HG02970 (cell line): ENCODE results near the gene SDK1.
"Not testable (repeated sequence)": the region's sequence is repeated elsewhere in the genome, so short reads cannot be mapped to it uniquely, and the experiment has no call there.

Source experiments
- ATAC-seq: cut with Tn5 transposase; IDR thresholded peaks from one replicate; pipeline ENCODE4 v1.9.1; 2021; ENCODE audit warnings: mild to moderate bottlenecking, moderate library complexity, moderate number of reproducible peaks; ENCODE audit not compliant: unreplicated experiment, low FRiP score

The SDK1 gene

DNA sequence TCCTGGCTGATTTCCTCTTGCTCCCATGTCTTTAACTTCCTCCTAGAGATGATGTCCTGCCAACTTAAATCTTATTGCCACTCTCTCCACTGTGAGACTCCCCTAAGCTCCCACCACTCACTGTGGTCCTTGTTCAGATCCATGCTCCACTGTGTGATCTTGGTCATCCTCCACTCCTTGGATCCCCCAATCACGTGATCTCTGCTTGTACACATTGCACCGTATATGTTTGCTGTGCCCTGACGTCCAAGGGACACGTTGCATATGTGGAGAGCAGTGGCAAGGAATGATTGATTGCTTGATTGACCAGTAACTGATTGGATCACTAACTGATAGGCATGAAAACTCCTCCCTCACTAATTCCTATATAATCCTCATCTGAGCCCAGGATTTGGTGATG is 395.1 kb downstream of the SDK1 start:
- no peak for ATAC-seq

DNA sequence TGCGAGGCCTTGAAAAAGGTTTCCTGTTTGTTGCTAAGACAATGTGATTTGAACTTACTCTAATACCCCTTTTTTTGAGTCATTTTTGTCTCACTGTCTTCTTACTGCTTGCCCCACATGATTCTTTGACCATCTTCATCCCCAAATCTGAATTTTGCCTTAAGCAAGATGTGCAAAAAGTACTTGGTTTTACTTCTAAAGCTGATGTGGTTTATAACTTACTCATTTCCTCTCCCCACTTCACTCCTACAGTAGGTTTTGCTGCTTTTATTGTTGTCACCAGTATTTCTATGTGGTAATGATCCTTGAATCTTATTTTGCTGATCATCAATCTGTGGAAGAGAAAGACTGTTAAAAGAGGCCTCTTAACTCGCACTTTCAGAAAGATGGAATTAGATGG is 396.4 kb downstream of the SDK1 start:
- no peak for ATAC-seq

DNA sequence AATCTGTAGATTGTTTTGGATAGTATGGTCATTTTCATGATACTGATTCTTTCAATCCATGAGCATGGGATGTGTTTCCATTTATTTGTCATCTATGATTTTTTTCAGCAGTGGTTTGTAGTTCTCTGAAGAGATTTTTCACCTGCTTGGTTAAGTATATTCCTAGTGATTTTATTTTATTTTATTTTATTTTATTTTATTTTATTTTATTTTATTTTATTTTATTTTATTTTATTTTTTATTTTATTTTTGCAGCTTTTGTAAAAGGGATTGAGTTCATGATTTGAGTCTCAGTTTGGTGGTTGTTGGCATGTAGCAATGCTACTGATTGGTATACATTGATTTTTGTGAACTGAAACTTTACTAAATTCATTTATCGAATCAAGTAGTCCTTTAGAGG is 404.2 kb downstream of the SDK1 start:
- ATAC-seq, result no peak

DNA sequence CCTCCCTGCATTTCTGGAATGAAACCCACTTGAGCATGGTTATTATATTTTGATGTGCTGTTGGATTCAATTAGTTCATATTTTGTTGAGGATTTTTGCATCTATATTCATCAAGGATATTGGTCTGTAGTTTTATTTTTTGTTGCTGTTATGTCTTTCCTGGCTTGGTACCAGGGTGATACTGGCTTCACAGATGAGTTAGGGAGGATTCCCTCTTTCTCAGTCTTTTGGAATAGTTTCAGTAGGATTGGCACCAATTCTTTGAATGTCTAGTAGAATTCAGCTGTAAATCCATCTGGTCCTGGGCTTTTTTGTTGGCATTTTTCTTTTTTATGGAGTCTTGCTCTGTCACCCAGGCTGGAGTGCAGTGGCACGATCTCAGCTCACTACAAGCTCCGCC is 405.0 kb downstream of the SDK1 start:
- ATAC-seq, result not testable (repeated sequence)

DNA sequence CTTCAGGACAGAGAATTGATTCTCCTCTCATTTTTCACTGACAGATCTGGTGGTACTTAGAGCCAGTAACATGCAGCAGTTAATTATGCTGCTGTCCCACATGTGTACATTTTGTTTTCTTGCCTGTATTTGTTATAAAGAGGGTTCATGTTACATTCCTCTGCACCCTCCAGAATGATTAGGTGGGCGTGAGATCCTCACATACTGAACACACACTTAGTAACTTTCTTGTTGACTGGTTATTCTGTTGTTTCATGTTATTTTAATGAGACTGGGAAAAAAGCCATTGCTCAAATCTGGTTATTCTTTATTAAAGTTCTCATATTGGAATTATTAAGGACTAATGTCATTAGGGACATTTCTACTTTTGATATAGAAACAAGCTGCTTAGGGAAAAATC is 409.1 kb downstream of the SDK1 start:
- ATAC-seq, result no peak

DNA sequence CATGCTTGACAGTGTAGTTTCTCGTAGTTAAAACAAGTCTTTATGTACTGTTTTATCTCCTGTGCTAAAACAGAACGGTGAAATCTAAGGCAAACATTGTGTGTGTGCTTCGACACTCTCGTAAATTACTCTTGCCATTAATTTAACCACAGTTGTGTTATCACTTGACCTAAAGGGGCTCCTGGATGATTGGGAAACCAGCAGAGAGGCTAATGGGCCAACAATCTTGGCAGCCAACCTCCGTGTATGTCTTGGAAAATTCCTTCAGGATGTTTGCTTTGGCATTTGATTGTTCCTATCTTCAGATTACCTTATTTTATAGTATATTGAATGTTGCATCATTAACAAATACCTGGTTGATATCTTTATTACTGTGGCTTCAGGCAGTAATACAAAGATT is 409.5 kb downstream of the SDK1 start:
- no peak for ATAC-seq

DNA sequence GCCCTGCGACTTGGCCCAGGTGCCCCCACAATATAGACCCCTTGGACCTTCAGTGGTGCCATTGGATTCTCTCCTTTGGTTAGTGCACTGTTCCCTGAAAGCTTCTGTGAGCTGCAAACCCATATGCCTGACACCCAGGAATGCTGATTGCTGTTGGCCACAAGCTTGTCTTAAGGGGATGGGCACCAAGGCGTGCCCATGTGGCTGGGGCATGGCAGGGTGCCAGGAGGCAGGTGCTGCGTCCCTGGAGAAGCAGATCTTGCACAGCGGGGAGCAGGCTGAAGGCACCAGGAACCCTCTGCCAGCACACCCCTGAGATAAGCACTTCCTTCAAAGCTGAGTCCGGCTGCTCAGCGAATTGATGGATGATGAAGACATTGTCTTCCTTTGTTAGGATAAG is 411.8 kb downstream of the SDK1 start:
- ATAC-seq, result no peak

DNA sequence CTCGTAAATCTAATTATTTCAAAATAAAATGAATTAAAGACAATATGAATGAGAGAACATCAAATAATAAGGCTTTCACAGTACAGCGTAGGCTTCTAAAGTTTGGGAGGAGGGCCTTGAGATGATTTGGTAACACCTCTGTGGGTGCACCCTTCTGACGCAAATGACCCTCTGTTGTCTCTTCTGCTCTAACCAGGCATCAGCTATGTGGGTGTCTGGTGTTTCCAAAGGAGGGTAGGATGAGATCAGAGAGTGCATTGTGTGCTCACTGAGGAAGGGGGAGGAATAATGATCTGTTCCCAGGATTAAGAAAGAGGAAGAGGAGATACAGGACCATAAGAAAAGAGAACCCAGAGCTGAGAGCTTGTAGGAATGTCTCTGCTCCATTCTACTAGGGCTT is 420.4 kb downstream of the SDK1 start:
- ATAC-seq, result no peak

DNA sequence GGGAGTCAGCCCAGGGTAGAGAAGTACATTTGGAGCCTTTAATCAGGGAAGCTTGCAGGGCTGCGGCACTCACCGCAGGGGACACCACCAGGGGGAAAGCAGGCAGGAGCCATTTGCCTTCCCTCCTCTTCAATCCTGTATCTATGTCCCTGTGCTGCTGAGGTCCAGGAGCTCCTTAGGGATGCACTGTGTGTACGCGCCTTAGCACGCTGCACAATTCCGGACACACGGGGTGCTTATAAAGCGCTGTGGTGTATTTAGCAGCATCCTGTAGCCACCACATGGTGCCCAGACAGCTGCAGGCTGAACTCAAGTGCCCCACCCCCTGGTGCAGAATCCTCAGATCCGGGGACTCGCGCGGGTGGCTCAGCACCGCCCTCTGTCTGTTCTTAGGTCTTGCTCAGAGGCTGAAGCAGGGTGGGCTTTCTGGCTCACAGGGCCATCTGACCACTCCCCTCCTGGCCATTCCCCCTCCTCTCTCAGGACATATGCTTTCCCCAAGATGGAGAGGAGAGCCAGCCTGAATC is 421.4 kb downstream of the SDK1 start:
- ATAC-seq, result no peak

DNA sequence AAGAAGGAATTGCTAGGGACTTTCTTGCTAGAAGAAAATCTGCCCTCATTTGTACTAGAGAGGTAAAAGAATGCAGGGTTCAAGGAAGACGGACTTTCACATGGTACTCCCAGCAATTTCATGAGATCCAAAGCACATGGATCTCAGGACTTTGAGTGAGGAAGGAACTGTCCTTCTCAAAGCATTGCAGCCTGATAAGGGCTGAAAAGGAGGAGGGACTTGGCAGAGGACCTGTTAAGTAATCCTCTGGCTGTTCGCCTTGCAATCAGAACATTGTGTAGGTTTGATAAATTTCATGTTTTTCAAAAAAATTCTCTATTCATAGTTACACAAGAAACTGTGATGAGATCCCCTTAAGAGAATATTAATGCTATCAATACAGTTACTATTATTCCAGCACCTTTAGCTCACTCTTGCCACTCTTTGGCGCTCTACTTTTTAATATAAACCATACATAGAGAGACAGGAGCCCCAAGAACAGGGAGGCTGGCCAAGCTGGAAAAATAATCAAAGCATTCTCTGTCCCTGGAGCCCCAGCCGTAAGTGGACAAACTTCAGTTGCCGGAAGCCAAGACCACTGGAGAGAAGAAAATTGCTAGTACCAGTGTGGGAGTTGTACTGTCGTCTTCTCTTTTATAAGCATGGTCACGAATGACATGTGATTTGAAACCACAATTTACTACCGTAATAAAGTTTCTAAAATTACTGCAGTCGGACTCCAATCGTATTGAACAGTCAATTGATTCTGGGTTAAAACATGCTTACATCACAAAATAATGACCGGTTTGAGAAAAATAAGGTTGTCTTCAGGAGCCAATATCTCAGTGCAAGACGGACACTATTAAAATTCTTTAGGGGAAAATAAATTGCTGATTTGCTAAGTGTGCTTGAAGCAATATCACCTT is 424.4 kb downstream of the SDK1 start:
- ATAC-seq, result no peak

DNA sequence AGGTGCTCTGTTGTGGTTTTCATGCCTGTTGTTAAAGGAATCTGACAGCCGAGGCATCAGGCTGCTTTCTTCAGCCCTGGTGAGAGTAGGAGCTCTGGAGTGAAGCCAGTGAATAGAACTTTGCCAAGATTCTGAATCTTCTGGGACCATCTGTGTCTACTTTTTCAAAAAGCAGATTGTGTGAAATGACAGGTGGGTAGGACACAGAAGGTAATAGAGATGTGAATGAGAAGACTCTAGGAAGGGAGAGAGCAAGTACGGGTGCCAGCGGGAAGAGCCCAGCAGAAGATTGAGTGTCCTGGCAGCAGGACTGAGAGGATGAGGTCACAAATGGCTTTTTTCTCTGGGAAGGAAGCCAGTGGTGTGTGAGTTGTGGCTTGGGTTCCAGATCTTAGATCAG is 429.2 kb downstream of the SDK1 start:
- ATAC-seq, result no peak

DNA sequence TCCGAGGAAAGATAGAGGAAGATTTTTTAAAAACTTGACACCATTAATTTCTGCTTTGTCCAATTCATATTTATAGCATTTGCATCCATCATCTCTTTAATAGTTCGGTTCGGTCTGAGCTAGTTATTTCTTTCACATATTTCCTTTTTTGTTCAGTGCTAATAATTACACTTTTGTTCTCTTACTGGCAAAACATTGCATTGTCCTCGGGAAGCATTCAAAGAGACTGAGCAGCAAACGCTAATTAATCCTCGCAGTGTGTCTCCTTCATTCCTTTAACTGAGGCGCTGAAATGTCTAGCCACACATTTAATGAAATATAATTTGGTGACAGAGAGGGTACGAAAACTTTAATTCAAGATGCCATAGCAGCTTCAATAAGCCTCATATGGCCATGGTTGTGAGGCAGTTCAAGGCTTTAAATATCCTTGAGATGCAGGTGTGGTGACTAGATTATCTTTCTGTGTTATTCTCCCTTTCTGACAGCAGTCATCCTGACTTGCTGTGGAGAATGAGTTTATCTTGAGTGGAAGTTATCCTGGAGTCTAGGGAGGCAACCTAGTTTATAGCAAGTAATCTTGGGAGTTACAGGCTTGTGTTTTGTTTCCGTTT is 431.4 kb downstream of the SDK1 start:
- no peak for ATAC-seq

DNA sequence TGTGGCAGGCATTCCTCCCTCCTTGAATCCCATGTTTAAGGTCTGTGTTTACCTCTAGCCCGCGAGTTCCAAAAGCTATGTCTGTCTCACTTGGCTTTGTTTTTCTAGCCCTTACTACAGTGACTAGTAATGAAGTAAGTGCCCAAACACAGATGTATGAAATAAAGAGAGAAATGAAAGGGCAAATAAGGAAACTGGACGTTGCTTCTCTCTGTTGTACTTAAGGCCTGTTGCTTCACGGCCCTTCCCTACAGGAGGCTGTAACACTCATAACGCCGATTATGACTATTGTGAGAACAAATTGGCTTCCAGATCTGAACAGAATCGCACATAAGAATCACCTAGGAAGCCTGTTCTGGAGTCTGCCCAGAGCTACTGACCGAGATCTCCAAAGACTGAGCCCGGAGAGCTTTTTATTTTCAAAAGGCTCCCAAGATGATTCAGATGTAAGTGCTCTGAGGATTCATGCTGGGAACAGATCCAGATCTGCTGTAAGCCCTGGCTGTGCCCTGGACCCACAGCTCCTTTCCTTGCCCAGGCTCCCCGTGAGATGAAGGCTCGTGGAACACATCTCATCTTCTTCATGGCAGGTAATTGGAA is 432.6 kb downstream of the SDK1 start:
- ATAC-seq, result no peak

DNA sequence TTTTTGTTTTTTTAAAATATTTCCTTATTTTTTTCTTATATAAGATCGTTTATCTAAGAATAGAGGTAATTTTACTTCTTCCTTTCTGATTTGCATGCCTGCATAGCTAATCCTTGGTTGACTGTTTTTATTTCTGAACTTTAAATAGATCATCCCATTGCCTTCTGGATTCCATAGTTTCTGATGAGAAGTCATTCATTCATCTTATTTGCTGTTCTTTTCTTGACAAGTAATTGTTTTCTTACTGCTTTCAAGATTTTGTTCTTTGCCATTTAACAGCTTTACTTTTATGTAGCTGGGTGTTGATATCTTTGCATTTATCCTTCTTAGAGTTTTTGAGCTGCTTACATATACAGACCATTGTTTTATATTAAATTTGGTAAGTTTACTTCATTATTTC is 437.9 kb downstream of the SDK1 start:
- no peak for ATAC-seq

DNA sequence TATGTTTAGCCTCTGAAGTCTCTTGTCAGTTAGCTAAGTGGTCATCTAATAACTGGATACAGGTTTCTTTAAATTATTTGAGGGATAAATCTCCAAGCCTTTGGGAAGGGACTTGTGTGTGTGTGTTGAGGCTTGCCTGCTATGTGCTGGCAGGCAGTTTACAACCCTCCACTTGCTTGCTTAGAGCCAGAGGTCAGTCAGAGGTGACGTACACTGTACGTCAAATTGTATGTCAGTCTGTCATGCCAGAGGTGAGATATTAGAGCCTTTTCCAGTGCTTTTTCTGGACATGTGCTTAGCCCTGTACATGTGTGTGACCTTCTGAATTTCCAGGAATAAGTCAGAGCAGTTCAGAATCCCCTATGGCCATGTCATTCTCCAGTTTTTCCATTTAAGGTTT is 438.9 kb downstream of the SDK1 start:
- ATAC-seq, result no peak

DNA sequence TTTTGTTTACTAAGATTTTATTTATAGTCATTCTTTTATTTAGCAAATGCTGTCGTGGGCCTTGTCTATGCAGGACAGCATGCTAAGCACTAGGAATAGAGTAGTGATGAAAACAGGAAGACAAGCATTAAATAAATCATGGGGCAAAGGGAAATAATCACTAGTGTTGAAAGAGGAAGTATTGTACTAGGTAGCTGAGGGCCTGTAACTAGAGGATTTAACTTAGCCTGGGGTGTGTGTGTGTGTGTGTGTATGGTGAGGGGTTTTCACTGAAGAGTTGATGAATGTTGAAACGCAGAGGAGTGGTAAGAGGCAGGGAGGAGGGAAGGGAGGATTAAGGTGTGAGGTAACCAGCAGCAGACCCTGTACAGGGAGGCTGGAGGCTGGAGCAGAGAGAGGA is 446.4 kb downstream of the SDK1 start:
- no peak for ATAC-seq

DNA sequence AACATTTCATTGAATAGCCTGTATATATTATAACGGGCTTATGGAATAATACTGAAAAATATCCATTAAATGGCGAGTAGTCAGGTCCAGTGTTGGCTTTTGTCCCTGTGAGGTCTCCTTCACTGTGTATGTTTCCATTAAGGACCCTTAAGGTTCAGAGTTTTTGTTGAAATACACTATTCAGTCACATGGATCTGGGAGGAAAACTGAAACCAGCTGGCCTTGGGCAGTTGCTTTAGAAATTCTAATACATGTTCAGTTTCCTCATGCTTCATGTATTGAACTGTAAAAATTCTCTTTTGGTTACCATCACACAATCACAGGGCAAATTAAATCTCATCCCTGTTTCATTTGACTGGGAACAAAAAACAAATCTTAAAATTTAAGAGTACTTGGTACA is 447.3 kb downstream of the SDK1 start:
- ATAC-seq, result no peak

DNA sequence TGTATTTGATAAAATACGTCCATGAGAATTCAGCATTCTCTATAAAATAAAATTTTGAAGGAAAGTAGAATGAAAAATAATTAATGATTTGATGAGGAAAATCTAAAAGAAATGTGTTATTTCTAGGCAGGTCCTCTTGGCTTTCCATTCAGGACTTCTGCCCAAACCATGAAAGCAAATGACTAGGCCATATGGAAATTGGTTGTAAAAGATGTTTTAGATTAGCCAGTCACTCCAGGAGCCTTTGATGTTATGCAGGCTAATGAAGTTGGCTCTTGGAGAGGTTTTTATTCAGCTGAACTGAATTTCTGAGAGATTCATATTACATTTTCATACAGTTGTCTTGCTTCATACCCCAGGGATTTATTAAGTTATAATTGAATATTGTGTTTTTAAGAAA is 452.8 kb downstream of the SDK1 start:
- no peak for ATAC-seq

DNA sequence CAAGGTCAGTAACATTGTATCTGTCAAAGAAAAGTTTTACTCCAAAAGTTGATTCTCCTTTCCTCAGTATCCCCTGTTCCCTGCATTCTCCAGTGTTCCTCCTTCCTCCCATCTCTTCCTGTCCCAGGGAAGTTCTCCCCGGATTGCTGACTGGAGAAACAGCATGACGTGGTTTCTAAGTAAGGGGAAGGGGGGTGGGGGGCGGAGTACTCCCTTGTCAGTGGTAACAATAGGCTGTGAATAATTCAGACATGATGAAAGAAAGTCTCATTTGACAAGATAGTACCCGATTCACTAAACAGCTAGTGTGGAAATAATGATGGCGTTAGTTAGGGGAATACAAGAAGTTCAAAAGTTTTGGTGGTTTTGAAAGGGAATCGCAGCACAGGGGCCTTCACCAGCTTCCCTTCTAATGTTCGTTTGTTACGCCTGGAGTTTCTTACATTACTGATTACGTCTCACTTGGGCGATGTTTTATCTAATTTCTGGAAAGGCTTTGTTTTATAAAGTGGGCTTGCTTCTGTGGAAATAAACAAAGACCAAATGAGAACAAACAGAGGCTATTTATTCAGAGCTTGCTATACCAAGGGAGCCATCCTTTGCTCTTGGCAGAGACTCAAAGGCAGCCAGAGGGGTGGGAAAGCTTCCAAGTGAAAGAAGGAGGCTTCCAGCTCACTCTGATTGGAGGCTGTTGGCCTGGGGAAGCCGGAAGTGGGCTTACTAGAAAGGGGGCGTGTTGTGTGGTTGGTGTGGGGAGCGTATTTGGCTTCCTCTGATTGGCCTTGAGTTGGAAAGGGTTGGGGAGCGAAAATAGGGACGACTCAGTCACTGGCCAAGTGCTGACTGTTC is 453.7 kb downstream of the SDK1 start:
- no peak for ATAC-seq

DNA sequence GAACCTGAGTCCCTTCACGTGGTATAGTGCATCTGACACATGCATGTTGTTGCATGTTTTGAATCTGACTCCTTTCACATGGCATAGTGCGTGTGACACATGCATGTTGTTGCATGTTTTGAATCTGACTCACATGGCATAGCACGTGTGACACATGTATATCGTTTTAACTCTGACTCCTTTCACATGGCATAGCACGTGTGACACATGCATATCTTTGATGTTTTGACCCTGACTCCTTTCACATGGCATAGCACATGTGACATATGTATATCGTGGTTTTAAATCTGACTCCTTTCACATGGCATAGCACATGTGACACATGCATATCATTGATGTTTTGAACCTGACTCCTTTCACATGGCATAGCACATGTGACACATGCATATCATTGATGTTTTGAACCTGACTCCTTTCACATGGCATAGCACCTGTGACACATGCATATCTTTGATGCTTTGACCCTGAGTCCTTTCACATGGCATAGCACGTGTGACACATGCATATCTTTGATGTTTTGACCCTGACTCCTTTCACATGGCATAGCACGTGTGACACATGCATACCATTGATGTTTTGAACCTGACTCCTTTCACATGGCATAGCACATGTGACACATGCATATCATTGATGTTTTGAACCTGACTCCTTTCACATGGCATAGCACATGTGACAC is 454.9 kb downstream of the SDK1 start:
- ATAC-seq, result not testable (repeated sequence)
